GM12891 (cell line): ENCODE measurements around the gene GLB1L.

Experiments
- POLR2A ChIP-seq: IDR thresholded peaks from 2 replicates; pipeline ENCODE4 v1.6.1; 2011; ENCODE audit warnings: low read depth, low read length, control low read depth
- POLR2AphosphoS5 ChIP-seq: IDR thresholded peaks from 2 replicates; pipeline ENCODE4 v1.6.1; 2011; ENCODE audit warnings: low read depth, low read length, control low read depth
- SPI1 ChIP-seq: IDR thresholded peaks from 2 replicates; pipeline ENCODE4 v1.6.1; 2011; ENCODE audit warnings: low read depth, low read length, control low read depth
- TAF1 ChIP-seq: IDR thresholded peaks from 2 replicates; pipeline ENCODE4 v1.6.1; 2011; ENCODE audit warnings: low read depth, low read length, control low read depth

DNA sequence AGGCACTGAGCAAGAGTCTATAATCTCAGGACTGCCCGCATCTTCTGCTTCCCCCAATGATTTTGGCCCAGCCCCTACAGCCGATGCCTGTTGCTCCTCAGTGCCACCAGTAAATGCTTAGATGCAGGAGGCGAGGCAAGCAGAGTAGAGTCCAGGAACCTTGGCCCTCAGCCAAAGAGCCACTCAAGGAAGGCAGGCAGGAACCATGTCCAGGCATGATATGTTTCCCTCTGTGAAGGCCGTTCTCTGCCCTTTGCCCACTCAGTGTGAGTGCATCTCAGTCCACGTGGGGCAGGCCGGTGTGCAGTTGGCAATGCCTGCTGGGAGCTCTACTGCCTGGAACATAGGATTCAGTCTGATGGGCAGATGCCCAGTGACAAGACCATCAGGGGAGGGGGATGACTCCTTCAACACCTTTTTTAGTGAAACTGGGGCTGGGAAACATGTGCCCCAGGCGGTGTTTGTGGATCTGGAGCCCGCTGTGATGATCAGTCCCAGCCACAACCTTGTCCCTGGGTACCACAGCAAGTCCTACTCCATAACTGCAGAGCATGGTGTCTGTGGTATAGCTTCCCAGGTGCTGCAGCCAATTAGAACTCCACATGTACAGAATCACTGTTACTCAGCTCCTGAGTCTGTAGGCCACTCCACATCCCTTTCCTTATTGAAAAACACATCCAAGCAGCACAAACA, 24.3 kb upstream of the GLB1L start:
- TF ChIP-seq POLR2A (no peak), POLR2AphosphoS5 (no peak), TAF1 (no peak), SPI1 (no peak)
